GM18858 (cell line): ENCODE measurements around the gene TTLL4.
A peak's percentile ranks its signal among the peaks of the same experiment; 100 is the strongest.
"Not testable (repeated sequence)": the region's sequence is repeated elsewhere in the genome, so short reads cannot be mapped to it uniquely, and the experiment has no call there.

Source experiments
- ATAC-seq: cut with Tn5 transposase; IDR thresholded peaks from one replicate; pipeline ENCODE4 v1.9.1; 2021; ENCODE audit not compliant: unreplicated experiment

The TTLL4 gene

GRCh38 chr2:218710687-218711549, at the start of gene TTLL4:
Gene TTLL4 (plus strand): TSS chr2:218710835. CDS start chr2:218737677, 26,842 bp downstream.
- ATAC-seq: peak; percentile 62

- ATAC-seq: no peak
Observed at GRCh38 chr2:218662377-218662776, 48.3 kb upstream of the TTLL4 start.

GRCh38 chr2:218662827-218663226, 47.8 kb upstream of the TTLL4 start:
- ATAC-seq: no peak

GRCh38 chr2:218663901-218664300, 46.7 kb upstream of the TTLL4 start:
- no peak for ATAC-seq

- ATAC-seq: no peak
Observed at GRCh38 chr2:218664653-218665052, 46.0 kb upstream of the TTLL4 start.

GRCh38 chr2:218671097-218671653, 39.5 kb upstream of the TTLL4 start:
- no peak for ATAC-seq

GRCh38 chr2:218671654-218672566, 38.7 kb upstream of the TTLL4 start, which contains the start of the genes RNF25 and STK36:
Gene RNF25 (minus strand): TSS chr2:218672002. CDS start chr2:218671970, 32 bp downstream.
Gene STK36 (plus strand): TSS chr2:218672086. CDS start chr2:218672830, 744 bp downstream.
- peak; percentile 93 for ATAC-seq

- ATAC-seq: no peak
Observed at GRCh38 chr2:218679119-218679518, 31.5 kb upstream of the TTLL4 start.

GRCh38 chr2:218680061-218680460, 30.6 kb upstream of the TTLL4 start:
- ATAC-seq: no peak

- not testable (repeated sequence) for ATAC-seq
Observed at GRCh38 chr2:218687400-218688060, 23.1 kb upstream of the TTLL4 start.

- no peak for ATAC-seq
Observed at GRCh38 chr2:218691234-218691633, 19.4 kb upstream of the TTLL4 start.

GRCh38 chr2:218694405-218695145, 16.1 kb upstream of the TTLL4 start:
- ATAC-seq: no peak

- no peak for ATAC-seq
Observed at GRCh38 chr2:218698885-218699284, 11.8 kb upstream of the TTLL4 start.

GRCh38 chr2:218701806-218702205, 8.8 kb upstream of the TTLL4 start:
- no peak for ATAC-seq

- no peak for ATAC-seq
Observed at GRCh38 chr2:218703341-218703740, 7.3 kb upstream of the TTLL4 start.

GRCh38 chr2:218708086-218708485, 2.5 kb upstream of the TTLL4 start:
- peak; percentile 47 for ATAC-seq

- no peak for ATAC-seq
Observed at GRCh38 chr2:218709908-218710307, 727 bp upstream of the TTLL4 start.

- ATAC-seq: no peak
Observed at GRCh38 chr2:218710334-218710686, 325 bp upstream of the TTLL4 start.

- no peak for ATAC-seq
Observed at GRCh38 chr2:218711550-218711929, 905 bp downstream of the TTLL4 start.

- no peak for ATAC-seq
Observed at GRCh38 chr2:218713922-218714321, 3.3 kb downstream of the TTLL4 start.
